ENCODE results near the gene MDFIC. TPM values are rescaled to one million over a fixed set of nuclear protein-coding genes. Genes with fewer than 3 reads are reported as not detected.

The MDFIC gene
- total and polyA plus RNA-seq, 2 experiments from 2014 or later, result 10.6 to 18.5 TPM

DNA sequence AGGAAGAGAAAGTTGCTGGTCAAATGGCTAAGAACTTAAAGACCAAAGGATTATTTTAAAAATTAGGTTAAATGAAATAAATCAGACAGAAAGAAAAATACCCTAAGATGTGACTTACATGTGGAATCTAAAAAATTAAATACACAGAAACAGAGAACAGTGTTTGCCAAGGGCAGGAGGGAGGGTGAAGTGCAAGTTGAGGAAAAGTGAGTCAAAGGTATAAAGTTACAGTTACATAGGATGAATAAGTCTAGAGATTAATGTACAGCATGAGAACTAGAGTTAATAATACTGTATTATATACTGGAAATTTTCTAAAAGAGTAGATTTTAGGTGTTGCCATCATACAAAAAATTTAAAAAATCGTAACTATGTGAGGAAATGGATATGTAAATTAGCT lies 146.3 kb downstream of the MDFIC start:
- 83% methylated on average over 1 of the region's 1 CpG for WGBS (ENCODE audit: low lambda C conversion rate, missing lambda C conversion rate)
- no peak for DNase-seq (ENCODE audit: low spot score)
- no peak for TF ChIP-seq EZH2phosphoT487 (IDR thresholded peaks at IDR 0.05; ENCODE audit: low read depth, severe bottlenecking, unreplicated experiment)
- TF ChIP-seq EZH2 (IDR thresholded peaks at IDR 0.05; ENCODE audit: borderline replicate concordance), result no peak
- TF ChIP-seq CTCF (IDR thresholded peaks at IDR 0.05; ENCODE audit: poor library complexity), result no peak

More for the DNA sequence above, 146.3 kb downstream of the MDFIC start:
- Histone ChIP-seq H3K36me3 (replicated peaks; ENCODE audit: insufficient read depth, low read depth) (no peaks in the 10 kb centered on the region), H3K9me2 (replicated peaks; ENCODE audit: insufficient read depth) (no peaks in the 10 kb centered on the region), H3K4me3 (no peak overlapping the region), H3K79me2 (no peaks in the 10 kb centered on the region), H3K27me3 (no peaks in the 10 kb centered on the region), H4K20me1 (ENCODE audit: insufficient read depth, poor library complexity, severe bottlenecking) (no peaks in the 10 kb centered on the region), H3K27ac (no peak overlapping the region), H3K4me2 (no peak overlapping the region), H2AFZ (no peak overlapping the region), H3K4me1 (ENCODE audit: insufficient read depth) (no peaks in the 10 kb centered on the region), H3K9me3 (ENCODE audit: low read depth) (no peaks in the 10 kb centered on the region)

Data from hepatocyte (in vitro differentiated cells).